Sigmoid colon (tissue), 4 donors: ENCODE results near the gene PLAAT4.

ENCODE experiments used
- EP300 ChIP-seq, 4 donors: sonication (generic); formaldehyde crosslinking; IDR thresholded peaks; one replicate each; pipeline ENCODE4 v1.6.1; 2017; ENCODE audit warnings: antibody characterized with exemption in 4 of 4
- POLR2A ChIP-seq, 2 donors: fragments of 450-650 bp; IDR thresholded peaks; one replicate each; pipeline ENCODE4 v1.6.1; 2016; ENCODE audit warnings: antibody characterized with exemption in 2 of 2, mild to moderate bottlenecking in 2 of 2, moderate library complexity in 2 of 2
- TF ChIP-seq, protein P1 (sequence below), 4 experiments: fragments of 450-650 bp in 3 of 4; fragments of 200-600 bp in 1 of 4; IDR thresholded peaks; one replicate each; pipeline ENCODE4 v1.5.1; 2016 to 2019; ENCODE audit warnings: antibody characterized with exemption in 4 of 4, mild to moderate bottlenecking in 3 of 4, moderate library complexity in 2 of 4

DNA sequence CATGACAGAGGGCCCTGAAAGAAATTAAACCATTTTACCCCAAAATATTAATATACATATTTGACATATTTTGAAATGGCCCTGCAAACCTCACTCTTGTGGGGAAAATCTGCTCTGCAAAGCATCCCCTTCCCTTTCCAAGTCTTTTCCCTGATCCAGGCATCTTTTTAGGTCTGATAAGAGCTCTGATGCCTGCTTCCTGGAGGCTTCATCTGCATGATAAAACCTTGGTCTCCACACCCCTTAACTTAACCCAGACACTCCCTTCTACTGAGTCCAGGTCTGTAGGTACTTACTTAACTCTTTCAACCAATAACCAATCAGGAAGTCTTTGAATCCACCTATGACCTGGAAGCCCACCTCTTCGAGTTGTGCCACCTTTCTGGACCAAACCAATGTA lies 32.6 kb upstream of the PLAAT4 start:
- TF ChIP-seq, protein P1, sequence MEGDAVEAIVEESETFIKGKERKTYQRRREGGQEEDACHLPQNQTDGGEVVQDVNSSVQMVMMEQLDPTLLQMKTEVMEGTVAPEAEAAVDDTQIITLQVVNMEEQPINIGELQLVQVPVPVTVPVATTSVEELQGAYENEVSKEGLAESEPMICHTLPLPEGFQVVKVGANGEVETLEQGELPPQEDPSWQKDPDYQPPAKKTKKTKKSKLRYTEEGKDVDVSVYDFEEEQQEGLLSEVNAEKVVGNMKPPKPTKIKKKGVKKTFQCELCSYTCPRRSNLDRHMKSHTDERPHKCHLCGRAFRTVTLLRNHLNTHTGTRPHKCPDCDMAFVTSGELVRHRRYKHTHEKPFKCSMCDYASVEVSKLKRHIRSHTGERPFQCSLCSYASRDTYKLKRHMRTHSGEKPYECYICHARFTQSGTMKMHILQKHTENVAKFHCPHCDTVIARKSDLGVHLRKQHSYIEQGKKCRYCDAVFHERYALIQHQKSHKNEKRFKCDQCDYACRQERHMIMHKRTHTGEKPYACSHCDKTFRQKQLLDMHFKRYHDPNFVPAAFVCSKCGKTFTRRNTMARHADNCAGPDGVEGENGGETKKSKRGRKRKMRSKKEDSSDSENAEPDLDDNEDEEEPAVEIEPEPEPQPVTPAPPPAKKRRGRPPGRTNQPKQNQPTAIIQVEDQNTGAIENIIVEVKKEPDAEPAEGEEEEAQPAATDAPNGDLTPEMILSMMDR (IDR thresholded peaks at IDR 0.05), result no peak
- TF ChIP-seq POLR2A (IDR thresholded peaks at IDR 0.05) (no peak), EP300 (IDR thresholded peaks at IDR 0.05) (no peak)
